ENCODE measurements around the gene MGRN1. TPM values are rescaled to one million over a fixed set of nuclear protein-coding genes. Genes with fewer than 3 reads are reported as not detected.
A peak's percentile ranks its signal among the peaks of the same experiment; 100 is the strongest.

The MGRN1 gene
- polyA plus RNA-seq, 3 donors: 3.7 to 48.2 (median 4.7) TPM

DNA sequence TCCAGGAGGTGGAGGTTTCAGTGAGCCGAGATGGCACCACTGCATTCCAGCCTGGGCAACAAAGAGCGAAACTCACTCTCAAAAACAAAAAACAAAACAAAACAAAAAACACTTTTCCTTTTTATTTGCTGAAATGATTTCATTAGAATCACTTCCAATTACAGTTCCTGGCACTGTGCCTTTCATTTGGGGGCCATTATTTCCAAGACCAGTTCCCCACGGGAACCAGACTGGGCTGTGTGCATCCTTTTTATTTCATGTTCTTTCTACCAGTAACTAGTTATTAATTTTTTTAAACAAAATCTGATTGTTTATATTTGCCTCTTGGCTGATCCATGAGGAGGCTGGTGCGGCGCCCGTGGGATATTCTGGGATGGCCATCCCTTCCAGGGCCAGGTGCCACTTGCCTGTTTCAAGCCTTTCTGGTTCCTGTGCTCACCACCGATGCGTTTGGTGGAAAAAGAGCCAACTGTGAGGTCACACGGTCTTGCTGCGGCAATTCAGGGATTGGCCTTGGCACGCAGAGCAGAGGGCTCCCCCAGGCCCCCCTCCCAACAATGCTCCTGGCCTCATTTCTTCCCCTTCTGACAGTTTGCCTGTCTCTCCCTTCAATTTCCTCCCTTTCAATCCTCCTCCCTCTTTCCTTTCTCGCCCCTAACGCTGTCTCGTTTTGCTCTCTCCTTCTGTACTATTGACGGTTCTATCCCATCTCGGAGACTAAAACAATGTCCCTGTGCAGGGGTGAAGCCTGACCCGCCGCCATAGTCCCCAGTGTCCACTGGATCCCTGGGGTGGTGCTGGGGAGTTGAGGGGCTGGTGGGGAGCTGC is 23.4 kb upstream of the MGRN1 start:
- H3K4me1 ChIP-seq (ENCODE audit: control insufficient read depth in 1 of 2, insufficient read depth in 2 of 2, low read length in 2 of 2): no peaks in the 10 kb centered on the region
- Mint-ChIP-seq H3K4me3 (no peak overlapping the region), H3K4me1 (peaks cover 5% of the 10 kb centered on the region), H3K27ac (peak overlapping the region in 2 of 7 donors; percentile 30 to 78), H3K36me3 (no peaks in the 10 kb centered on the region), H3K9me3 (peaks cover 0 to 2% (median 0%) of the 10 kb centered on the region in 7 donors), H3K27me3 (ENCODE audit: low read depth in 3 of 3) (peaks cover 3 to 7% (median 4%) of the 10 kb centered on the region in 3 donors)
- TF ChIP-seq, protein P1, sequence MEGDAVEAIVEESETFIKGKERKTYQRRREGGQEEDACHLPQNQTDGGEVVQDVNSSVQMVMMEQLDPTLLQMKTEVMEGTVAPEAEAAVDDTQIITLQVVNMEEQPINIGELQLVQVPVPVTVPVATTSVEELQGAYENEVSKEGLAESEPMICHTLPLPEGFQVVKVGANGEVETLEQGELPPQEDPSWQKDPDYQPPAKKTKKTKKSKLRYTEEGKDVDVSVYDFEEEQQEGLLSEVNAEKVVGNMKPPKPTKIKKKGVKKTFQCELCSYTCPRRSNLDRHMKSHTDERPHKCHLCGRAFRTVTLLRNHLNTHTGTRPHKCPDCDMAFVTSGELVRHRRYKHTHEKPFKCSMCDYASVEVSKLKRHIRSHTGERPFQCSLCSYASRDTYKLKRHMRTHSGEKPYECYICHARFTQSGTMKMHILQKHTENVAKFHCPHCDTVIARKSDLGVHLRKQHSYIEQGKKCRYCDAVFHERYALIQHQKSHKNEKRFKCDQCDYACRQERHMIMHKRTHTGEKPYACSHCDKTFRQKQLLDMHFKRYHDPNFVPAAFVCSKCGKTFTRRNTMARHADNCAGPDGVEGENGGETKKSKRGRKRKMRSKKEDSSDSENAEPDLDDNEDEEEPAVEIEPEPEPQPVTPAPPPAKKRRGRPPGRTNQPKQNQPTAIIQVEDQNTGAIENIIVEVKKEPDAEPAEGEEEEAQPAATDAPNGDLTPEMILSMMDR (IDR thresholded peaks at IDR 0.05): no peak
- no peak overlapping the region for H3K9ac ChIP-seq (ENCODE audit: insufficient read depth, low read length, poor library complexity, severe bottlenecking)
- no peaks in the 10 kb centered on the region for H3K79me2 ChIP-seq (ENCODE audit: insufficient read depth, low read length)
- H2AFZ ChIP-seq (ENCODE audit: insufficient read depth, low read depth, low read length, poor library complexity, severe bottlenecking): no peak overlapping the region
- no peaks in the 10 kb centered on the region for H3K36me3 ChIP-seq (replicated peaks in 1 of 2; ENCODE audit: control insufficient read depth in 1 of 2, insufficient read depth in 2 of 2, low read length in 2 of 2)
- no peaks in the 10 kb centered on the region for H3K27me3 ChIP-seq (ENCODE audit: control insufficient read depth in 2 of 2, insufficient read depth in 2 of 2, low read length in 2 of 2)
- H3K9me3 ChIP-seq (replicated peaks in 1 of 2; ENCODE audit: control insufficient read depth in 1 of 2, insufficient read depth in 1 of 2, low read length in 2 of 2): no peaks in the 10 kb centered on the region
- no peak overlapping the region for H3K4me3 ChIP-seq (replicated peaks in 1 of 3; ENCODE audit: low read depth in 2 of 3, low read length in 3 of 3)
- no peak overlapping the region for H3K27ac ChIP-seq (ENCODE audit: low read depth in 1 of 2, low read length in 2 of 2)
- intact Hi-C loops (cut with micrococcal nuclease): no loop called here
- WGBS (ENCODE audit: insufficient coverage): 26% methylated on average over 8 of the region's 18 CpGs
- H4K20me1 ChIP-seq (ENCODE audit: insufficient read depth, low read length): no peaks in the 10 kb centered on the region
- no peak overlapping the region for H3K4me2 ChIP-seq (replicated peaks; ENCODE audit: extremely low read depth, low read length, poor library complexity, severe bottlenecking)
- DNase-seq: no peak

- WGBS (ENCODE audit: insufficient coverage): 76% methylated on average over 5 of the region's 6 CpGs
- Histone ChIP-seq H4K20me1 (ENCODE audit: insufficient read depth, low read length) (no peaks in the 10 kb centered on the region), H3K27me3 (ENCODE audit: control insufficient read depth in 2 of 2, insufficient read depth in 2 of 2, low read length in 2 of 2) (no peaks in the 10 kb centered on the region), H3K27ac (ENCODE audit: low read depth in 1 of 2, low read length in 2 of 2) (no peak overlapping the region), H3K4me3 (replicated peaks in 1 of 3; ENCODE audit: low read depth in 2 of 3, low read length in 3 of 3) (no peak overlapping the region), H2AFZ (ENCODE audit: insufficient read depth, low read depth, low read length, poor library complexity, severe bottlenecking) (no peak overlapping the region), H3K9ac (ENCODE audit: insufficient read depth, low read length, poor library complexity, severe bottlenecking) (no peak overlapping the region), H3K4me2 (replicated peaks; ENCODE audit: extremely low read depth, low read length, poor library complexity, severe bottlenecking) (no peak overlapping the region), H3K9me3 (replicated peaks in 1 of 2; ENCODE audit: control insufficient read depth in 1 of 2, insufficient read depth in 1 of 2, low read length in 2 of 2) (no peaks in the 10 kb centered on the region), H3K4me1 (ENCODE audit: control insufficient read depth in 1 of 2, insufficient read depth in 2 of 2, low read length in 2 of 2) (no peaks in the 10 kb centered on the region), H3K36me3 (replicated peaks in 1 of 2; ENCODE audit: control insufficient read depth in 1 of 2, insufficient read depth in 2 of 2, low read length in 2 of 2) (no peaks in the 10 kb centered on the region), H3K79me2 (ENCODE audit: insufficient read depth, low read length) (no peaks in the 10 kb centered on the region)
- peaks cover 5% of the 10 kb centered on the region for H3K4me1 Mint-ChIP-seq
- peak overlapping the region in 1 of 7 donors; percentile 15 for H3K27ac Mint-ChIP-seq
- DNase-seq: no peak
- H3K36me3 Mint-ChIP-seq: no peaks in the 10 kb centered on the region
- intact Hi-C loops (cut with micrococcal nuclease): no loop called here
- H3K9me3 Mint-ChIP-seq: peaks cover 0 to 1% (median 0%) of the 10 kb centered on the region in 7 donors
- H3K27me3 Mint-ChIP-seq (ENCODE audit: low read depth in 3 of 3): peaks cover 1 to 4% (median 4%) of the 10 kb centered on the region in 3 donors
- H3K4me3 Mint-ChIP-seq: no peak overlapping the region
- TF ChIP-seq, protein P1 (IDR thresholded peaks at IDR 0.05): no peak
Measured at GRCh38 chr16:4601864-4602186, 22.8 kb upstream of the MGRN1 start.

All from CD14-positive monocyte (primary cell).